Fibroblast of upper back skin (primary cell): ENCODE results near the gene DENND1A.
A peak's percentile ranks its signal among the peaks of the same experiment; 100 is the strongest.

Experiments used
- DNase-seq: peaks from one replicate; pipeline ENCODE4 v3.0.0-alpha.2; 2013

DENND1A gene

DNA sequence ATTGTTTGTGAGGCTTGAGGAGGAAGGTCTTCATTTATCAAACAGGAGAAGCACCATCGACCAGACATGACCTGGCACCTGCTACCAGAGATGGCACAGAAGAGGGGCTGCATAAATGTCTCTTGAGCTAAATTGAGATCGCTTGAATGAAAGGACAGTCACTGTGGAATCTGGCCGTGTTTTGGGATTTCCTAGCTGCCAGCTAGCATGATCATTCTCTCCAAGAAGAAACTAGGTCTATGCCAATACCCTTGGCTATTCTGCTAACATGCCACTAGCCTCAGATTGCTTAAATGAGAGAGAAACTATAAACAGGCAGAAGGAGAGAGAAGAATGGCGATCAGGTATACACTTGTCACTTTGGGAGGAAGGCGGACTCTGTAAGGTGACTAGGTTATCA, 324.6 kb downstream of the DENND1A start:
- DNase-seq, result no peak

- DNase-seq, result no peak
Observed at GRCh38 chr9:123604861-123605260, 325.1 kb downstream of the DENND1A start.

DNA sequence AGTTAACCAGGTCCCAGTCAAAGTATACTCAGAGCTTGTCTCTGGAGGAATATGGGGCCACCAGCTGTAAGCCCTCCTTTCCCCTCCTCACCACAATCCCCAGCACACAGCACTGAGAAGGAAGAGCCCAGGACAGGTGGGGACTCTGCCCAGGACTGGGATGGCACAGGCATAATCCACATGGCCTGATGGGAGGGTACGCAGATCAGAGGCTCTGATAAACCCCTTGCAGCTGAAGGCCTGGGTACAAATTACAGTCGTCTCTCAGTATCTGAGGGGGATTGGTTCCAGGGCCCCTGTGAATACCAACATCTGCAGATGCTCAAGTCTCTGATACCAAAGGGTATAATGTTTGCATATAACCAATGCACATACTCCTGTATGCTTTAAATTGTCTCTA, 328.1 kb downstream of the DENND1A start:
- DNase-seq, result no peak

DNA sequence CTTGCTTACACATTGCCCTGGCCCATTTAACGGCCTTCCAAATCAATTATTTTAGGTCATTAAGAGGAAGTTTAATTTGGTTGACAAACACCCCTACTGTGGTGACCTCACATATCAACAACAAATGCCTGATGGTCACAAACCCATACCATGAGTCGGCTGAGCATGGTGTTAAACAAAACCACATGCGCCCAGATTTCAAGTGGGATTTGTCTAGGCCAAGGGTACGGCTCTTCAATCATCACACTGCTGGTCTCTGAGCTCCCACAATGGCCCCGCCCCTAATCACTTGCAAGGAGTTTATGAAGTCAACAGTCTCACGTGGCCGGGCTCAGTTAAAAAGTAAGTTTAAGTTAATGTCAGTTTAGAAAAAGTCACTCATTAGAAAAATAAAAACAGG, 330.1 kb downstream of the DENND1A start:
- DNase-seq, result peak; percentile 28

DNA sequence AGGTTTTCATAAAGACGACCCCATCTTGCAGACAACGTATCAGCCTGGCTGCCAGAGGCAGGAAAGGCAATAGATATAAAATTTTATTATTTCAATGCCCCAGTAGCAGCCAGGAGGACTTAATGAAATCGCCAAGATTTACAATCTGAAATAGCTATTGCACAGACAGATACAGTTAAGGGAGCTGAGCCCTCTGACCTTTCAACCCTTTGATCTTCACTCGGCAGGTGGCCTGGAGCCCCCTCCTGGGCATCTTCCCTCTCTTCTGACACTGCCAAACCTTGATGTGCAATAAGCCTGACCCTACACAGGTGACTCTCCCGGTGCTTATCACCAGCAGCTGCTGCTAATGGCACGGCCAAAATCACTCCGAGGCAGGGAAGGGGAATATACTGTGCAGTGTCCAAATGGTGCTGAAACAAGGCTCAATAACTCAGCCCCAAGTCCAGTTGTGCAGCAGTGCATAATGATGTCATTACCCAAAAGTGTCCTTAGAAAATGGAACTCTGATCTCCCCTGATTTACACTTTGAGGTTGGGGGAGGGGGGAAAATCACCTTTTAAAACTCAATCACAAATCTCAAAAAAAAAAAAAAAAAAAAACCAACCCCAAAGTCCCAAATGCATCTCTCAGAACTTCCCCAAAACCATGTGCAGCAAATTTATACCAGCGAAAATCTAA, 331.9 kb downstream of the DENND1A start:
- DNase-seq, result no peak

- no peak for DNase-seq
Observed at GRCh38 chr9:123597048-123597447, 332.9 kb downstream of the DENND1A start.

DNA sequence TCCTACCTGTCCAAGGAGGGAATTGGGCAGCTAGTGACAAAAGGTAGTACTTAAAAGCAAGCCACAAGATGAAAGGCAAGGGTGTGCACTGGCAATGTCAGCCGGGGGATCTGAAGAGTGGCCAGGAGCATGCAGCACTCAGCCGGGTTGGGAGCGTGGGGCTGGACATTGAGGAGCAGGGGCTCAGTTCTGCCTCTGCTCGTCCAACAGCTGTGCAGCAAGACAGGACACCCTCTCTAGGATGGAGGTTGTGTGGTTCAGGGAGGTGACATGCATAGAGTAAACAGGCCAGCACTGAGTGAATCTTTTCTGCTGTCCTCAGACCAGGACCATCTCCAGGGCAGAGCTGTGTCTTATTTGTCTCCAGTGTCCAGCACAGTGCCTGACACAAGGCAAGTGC, 338.6 kb downstream of the DENND1A start:
- DNase-seq, result no peak

GRCh38 chr9:123590499-123590898, 339.4 kb downstream of the DENND1A start:
- DNase-seq, result no peak

DNA sequence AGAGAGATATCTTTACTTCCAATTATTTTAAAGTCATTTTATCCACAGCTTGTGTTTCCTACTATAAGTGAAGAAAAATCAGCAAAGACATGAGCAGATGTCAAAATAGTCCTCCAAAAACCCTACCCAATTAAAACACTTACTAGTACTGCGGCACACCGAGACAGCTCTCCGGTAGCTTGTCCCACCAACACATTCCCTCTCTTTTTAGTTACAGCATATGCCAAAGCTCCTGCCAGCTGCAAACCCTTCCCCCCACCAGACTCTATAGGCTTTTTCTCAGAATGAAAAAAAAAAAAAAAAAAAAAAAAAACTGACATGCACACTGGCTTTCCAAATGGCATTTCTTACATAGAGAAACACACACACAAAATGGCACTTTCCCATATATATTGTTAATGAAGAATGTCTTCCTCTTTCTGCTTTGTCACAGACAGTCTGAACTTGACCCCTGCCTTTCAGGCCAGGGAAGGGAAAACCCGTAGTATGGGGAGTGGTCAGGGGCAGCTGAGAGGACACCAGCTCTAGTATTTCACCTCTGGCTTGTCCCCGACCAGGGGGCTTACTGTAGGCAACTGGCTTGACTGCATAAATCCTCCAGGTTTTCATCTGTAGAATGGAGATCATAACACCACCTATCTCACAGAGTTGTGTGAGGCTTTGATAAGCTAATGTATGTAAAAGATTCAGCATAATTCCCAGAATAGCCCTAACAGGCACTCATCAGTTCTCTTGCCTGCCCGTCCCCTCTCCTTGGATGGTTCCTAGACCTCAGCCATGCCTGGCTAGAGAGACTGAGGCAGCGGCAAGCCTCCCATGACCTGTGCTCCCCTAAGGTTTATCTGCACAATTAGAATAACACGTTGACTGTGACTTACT, 340.3 kb downstream of the DENND1A start:
- DNase-seq, result no peak

DNA sequence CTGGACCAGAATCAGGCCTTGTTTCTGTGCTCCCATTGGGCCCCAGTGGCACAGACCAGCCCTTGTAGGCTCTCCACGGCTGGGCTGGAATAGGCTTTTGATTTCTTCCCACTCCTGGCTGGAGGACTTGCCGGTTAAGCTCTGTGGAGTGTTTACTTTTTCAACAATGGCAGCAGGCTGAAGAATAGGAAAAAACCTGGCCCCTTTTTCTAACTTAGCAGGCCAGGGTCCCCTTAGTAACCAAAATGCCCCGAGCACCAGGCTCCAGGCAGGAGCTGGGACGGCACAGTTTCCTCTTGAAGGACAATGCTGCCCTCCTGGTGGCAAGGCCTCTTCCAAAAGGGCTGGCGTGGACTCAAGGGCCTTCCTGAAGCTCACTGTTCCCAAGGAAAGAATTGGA, 343.7 kb downstream of the DENND1A start:
- DNase-seq, result no peak

GRCh38 chr9:123584202-123585176, 345.4 kb downstream of the DENND1A start:
- no peak for DNase-seq

- no peak for DNase-seq
Observed at GRCh38 chr9:123583646-123584045, 346.3 kb downstream of the DENND1A start.

- DNase-seq, result no peak
Observed at GRCh38 chr9:123571240-123571639, 358.7 kb downstream of the DENND1A start.

- peak; percentile 64 for DNase-seq
Observed at GRCh38 chr9:123568691-123569688, 360.9 kb downstream of the DENND1A start.

- DNase-seq, result no peak
Observed at GRCh38 chr9:123567013-123567412, 362.9 kb downstream of the DENND1A start.

GRCh38 chr9:123564652-123565051, 365.3 kb downstream of the DENND1A start:
- DNase-seq, result no peak

DNA sequence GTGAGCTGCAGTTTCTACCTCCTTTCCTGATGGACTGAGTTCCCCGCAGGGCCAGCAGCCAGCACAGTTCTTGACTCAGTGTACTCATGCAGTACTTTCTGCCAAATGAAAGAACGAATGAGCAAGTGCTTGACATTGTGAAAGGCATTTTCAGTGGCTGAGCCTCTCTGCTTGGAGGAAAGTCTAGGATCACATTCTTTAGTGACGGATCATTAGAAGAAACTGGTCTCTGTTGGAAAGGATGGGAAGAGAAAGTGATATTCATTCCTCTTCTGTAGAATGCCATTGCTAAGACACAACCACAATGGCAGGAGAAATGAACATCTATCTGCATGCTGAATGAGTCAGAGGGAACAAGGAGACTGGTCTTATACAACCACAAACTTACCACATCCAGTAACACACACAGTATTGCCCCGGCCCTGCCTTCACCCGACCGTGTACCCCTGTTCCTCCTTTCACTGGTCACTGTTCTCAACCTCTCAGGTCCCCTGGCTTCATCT, 367.0 kb downstream of the DENND1A start:
- peak; percentile 96 for DNase-seq

GRCh38 chr9:123561046-123561445, 368.9 kb downstream of the DENND1A start:
- no peak for DNase-seq

GRCh38 chr9:123556464-123557435, 373.2 kb downstream of the DENND1A start:
- peak; percentile 7 for DNase-seq

- DNase-seq, result no peak
Observed at GRCh38 chr9:123555646-123556045, 374.3 kb downstream of the DENND1A start.
